MG63 (cell line): Measurements from ENCODE around the gene CHST2. TPM values are rescaled to one million over a fixed set of nuclear protein-coding genes. Genes with fewer than 3 reads are reported as not detected.
"Not testable (repeated sequence)": the region's sequence is repeated elsewhere in the genome, so short reads cannot be mapped to it uniquely, and the experiment has no call there.

ENCODE experiments used
- DNase-seq: peaks from one replicate; pipeline ENCODE4 v3.0.0-alpha.2; 2020
- H3K27me3 ChIP-seq: fragments of 250-450 bp; sonication (Bioruptor Pico); 2 replicates; pipeline ENCODE4 v1.5.1; 2020; ENCODE audit warnings: mild to moderate bottlenecking, moderate library complexity
- H3K36me3 ChIP-seq: fragments of 250-450 bp; sonication (Bioruptor Pico); 2 replicates; pipeline ENCODE4 v1.5.1; 2020; ENCODE audit warnings: mild to moderate bottlenecking, moderate library complexity
- H3K4me3 ChIP-seq: fragments of 250-450 bp; sonication (Bioruptor Pico); 2 replicates; pipeline ENCODE4 v1.5.1; 2020; ENCODE audit warnings: mild to moderate bottlenecking, moderate library complexity
- H3K9me3 ChIP-seq: fragments of 250-450 bp; sonication (Bioruptor Pico); 2 replicates; pipeline ENCODE4 v1.5.1; 2020; ENCODE audit warnings: mild to moderate bottlenecking, moderate library complexity
- total RNA-seq: library from RNA; depleted of rRNA; stranded (reverse); fragments of >200 nt; shearing (Covaris generic); gene quantifications from 2 replicates; pipeline ENCODE4 v1.2.3, GENCODE V29; 2014; ENCODE audit warnings: low replicate concordance

Gene CHST2
- total RNA-seq, 1 experiment from 2014 or later = 0.36 TPM

DNA sequence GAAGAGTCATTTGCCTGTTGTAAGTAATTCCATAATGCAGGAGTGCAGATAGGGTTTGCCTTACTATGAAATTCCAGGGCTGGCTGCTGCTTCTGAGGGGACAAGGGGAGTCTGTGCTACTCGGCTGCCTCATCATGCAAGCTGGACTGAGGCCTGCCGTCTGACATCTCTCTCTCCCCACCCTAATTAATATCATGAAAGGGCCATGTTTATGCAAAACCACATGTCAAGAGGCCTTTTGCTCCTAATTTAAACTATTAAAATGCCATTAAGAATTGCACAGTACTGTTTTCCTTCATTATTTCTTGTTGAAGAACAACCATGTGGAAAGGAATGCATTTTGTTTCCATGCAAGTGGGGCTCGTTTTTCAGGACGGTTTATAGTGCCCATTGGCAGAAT is 26.3 kb downstream of the CHST2 start:
- DNase-seq = no peak
- no peaks in the 10 kb centered on the region for H3K36me3 ChIP-seq
- no peak overlapping the region for H3K4me3 ChIP-seq
- H3K9me3 ChIP-seq = no peaks in the 10 kb centered on the region
- H3K27me3 ChIP-seq = no peaks in the 10 kb centered on the region

DNA sequence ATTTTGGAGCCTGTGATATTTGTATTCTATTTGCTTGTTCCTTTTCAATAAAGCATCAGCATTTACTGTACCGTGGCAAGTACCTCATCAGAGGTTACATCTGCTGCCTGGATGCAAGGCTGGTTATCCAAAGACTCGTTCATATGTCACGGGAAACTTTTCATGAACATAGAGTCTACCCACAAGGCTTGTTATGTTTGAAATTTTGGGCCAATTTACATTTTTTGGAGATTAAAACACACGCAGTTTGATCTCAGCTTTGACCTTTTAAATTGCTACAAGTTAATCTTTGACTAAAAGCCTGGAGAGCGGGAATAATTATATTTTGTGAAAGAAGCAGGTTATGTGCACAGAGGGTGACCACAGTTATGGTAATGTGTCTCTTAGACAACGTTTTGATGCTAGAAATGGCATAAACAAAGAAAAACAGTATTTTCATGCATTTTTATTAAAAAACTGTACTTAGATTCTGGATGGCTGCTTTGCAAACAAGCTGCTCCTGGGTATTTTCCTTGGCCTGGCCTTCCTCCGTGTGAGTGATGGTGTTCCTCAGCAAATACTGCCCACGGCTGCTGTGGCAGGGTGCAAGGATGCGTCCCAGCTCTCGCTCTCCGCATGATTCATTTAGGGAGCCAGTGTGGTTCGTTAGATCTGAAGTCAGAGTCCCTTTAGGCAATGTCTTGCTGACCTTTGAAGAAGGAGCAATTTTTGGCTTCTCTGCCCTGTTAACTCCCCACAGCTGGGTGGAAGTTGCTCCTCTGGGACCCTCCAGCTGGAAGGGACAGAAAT is 27.1 kb downstream of the CHST2 start:
- DNase-seq = no peak
- no peaks in the 10 kb centered on the region for H3K9me3 ChIP-seq
- no peak overlapping the region for H3K4me3 ChIP-seq
- no peaks in the 10 kb centered on the region for H3K27me3 ChIP-seq
- no peaks in the 10 kb centered on the region for H3K36me3 ChIP-seq

DNA sequence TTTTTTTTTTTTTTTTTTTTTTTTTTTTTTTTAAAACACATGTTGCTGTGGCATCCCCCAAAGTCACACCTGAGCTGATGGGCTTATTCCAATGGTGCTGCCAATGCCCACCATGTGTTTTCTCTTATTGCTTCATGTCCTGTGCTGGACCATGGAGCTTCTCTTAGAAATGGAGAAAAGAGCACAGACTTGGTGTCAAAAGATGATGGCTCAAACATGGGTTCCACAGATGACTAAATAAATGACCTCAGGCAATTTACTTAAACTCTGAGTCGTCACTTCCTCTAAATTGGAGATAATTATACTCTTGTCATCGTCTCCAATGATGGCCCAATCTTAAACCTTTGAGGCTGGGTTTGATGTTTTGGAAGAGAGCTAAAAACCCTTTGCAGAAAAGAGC is 28.1 kb downstream of the CHST2 start:
- DNase-seq = no peak
- H3K9me3 ChIP-seq = no peaks in the 10 kb centered on the region

DNA sequence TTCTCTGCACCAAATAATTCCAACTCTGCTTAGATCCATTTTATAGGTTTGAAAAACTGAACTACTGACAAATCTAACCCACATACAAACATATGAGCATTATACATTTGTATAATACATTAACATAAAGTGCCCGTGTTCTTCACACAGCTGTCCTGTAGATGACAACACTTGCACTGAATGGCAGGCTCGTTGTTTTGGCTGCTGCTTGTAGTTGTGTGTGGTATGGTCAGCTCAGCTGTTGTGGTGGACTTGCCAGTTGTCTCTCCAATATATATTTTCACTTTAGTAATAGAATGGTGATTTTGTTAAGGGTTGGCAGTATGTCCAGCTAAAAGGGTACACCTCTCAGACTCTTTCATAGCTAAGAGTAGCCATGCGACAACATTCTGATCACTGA is 30.5 kb downstream of the CHST2 start:
- Histone ChIP-seq H3K27me3 (no peaks in the 10 kb centered on the region), H3K4me3 (no peak overlapping the region), H3K36me3 (no peaks in the 10 kb centered on the region), H3K9me3 (no peaks in the 10 kb centered on the region)
- DNase-seq = no peak

More for the DNA sequence above, 28.1 kb downstream of the CHST2 start:
- no peaks in the 10 kb centered on the region for H3K36me3 ChIP-seq
- no peak overlapping the region for H3K4me3 ChIP-seq
- no peaks in the 10 kb centered on the region for H3K27me3 ChIP-seq

DNA sequence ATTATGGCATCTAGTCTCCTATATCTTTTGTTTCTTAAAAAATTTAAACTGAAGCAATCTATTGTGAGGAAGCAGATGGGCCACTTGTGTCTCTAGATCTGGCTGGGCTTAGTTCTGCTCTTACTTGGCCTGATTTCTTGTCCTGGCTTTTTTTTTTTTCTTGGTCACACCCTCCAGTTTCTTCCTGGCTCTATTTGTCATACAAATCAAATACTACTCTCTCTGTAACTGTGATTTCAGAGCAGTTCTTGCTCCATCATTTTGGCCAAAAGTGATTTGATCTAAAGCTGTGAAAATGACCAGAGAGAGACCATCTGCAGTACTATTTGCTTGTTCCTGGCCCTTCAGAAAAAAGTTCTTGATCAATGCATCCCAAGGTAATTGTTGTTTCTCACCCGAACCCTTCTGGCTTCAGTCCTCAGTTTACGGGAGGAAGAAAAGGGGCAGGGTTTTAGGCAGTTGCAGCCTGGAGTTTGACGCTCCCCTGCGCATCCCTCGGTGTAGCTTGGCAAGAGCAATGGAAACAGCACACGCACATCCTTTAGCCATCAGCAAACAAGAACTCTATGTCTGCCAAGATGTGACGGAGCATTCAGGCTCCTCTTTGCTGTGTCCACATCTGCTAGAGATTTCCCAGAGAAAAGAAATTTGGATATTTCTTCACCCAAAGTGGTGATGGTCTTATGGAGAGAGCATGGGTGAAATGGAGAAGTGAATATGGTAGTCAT is 31.6 kb downstream of the CHST2 start:
- no peaks in the 10 kb centered on the region for H3K36me3 ChIP-seq
- no peaks in the 10 kb centered on the region for H3K27me3 ChIP-seq
- no peak overlapping the region for H3K4me3 ChIP-seq
- DNase-seq = no peak
- H3K9me3 ChIP-seq = no peaks in the 10 kb centered on the region

DNA sequence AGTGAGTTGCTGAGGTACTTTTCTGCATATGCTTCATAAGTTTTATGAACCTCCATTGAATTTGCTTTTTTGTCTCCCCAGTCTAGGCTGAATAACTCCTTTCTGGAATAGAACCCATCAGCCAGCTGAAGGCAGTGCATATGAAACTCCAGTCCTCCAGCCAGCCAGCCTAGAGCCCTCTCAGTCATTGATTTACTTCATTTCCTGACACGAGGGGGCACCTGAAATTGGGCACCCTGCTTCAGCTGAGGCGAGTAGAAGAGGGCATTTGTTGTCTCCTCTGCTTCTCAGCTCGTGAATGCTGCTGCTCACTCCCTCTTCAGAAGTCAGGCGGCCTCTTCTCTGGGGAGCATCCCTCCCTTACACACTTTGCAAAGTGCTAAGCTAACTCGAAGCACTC is 32.5 kb downstream of the CHST2 start:
- Histone ChIP-seq H3K36me3 (no peaks in the 10 kb centered on the region), H3K4me3 (no peak overlapping the region), H3K27me3 (peaks cover 4% of the 10 kb centered on the region; the same call in 1 of the 2 replicates), H3K9me3 (no peaks in the 10 kb centered on the region)
- DNase-seq = no peak

DNA sequence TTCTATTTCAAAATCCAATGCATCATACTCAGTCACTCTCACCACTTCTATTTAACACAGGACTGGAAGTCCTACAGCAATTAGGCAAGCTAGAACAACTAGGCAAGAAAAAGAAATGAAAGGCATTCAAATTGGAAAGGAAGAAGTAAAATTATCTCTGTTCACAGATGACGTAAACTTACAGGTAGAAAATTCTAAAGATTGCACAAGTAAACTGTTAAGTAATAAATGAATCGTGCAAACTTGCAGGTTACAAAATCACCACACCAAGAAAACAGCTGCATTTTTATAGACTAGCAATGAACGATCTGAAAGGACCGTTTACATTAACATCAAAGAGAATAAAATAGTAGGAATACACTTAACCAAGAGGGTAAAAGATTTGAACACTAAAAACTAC is 36.2 kb downstream of the CHST2 start:
- Histone ChIP-seq H3K27me3 (peaks cover 6% of the 10 kb centered on the region; the same call in 1 of the 2 replicates), H3K36me3 (no peaks in the 10 kb centered on the region), H3K4me3 (no peak overlapping the region), H3K9me3 (no peaks in the 10 kb centered on the region)
- no peak for DNase-seq

DNA sequence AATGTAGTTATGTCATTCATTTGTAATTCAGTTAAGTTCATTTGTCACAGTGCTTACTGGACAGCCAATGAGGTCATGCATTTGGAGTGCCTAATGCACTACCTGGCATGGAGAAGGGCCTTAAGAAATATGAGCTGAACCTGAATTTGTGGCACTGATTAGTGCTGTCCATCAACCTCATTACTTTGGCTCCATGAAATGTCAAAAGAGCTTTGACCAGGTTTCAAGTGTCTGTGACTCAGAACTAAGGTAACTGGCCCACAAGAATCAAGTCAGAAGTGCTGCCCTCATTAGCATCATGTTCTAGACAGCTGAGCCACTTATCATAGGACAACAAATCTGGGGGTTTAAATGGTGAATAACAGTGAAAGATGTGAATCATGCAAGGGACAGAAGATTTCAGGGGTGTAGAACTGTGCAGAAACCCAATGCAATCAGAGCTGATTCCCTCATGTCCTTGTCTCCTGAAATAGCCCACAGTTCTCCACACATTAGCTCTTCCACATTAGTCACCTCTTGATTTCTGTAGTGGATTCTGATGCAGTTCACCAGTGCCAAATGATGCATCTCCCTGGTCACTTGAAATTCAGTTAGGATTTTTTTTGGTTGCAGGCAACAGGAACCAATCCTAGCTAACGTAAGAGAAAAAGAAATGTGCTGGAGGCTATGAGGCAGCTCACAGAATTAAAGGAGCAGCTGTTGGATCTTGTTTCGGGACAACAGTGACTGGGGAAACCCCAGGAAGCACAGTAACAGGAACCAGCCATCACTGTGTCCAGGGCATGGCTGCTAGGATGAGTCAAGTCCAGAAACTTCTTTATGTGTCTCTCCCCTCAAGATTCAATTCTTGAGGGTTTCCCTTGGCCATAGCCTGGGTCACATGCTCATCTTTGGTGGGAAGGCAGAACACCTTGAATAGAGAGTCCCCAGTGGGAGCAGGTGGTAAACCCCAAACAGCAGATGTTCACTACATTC is 38.7 kb downstream of the CHST2 start:
- Histone ChIP-seq H3K36me3 (no peaks in the 10 kb centered on the region), H3K4me3 (no peak overlapping the region), H3K27me3 (peaks cover 6% of the 10 kb centered on the region; the same call in 1 of the 2 replicates), H3K9me3 (no peaks in the 10 kb centered on the region)
- no peak for DNase-seq

DNA sequence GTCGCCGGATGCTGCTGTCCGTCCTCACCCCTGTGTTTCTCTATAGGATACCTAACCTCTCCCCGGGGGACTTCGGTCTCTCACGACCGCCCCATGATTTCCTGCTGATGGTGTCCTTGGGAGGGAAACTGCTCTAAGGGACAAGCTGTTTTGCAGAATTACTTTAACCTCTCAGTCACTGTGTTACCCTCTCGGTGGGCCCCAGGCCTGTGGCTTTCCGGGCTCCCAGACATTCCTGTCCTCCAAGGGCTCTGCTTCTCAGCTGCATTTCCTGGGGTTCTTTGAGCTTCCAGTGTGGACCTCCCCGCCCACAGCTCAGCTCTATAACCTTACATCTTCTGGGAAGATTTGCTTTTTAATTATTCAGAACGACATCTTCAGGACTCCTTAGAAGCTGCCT is 40.9 kb downstream of the CHST2 start:
- no peak for DNase-seq
- H3K4me3 ChIP-seq = no peak overlapping the region
- H3K36me3 ChIP-seq = no peaks in the 10 kb centered on the region
- H3K9me3 ChIP-seq = no peaks in the 10 kb centered on the region
- H3K27me3 ChIP-seq = peaks cover 6% of the 10 kb centered on the region; the same call in 1 of the 2 replicates

DNA sequence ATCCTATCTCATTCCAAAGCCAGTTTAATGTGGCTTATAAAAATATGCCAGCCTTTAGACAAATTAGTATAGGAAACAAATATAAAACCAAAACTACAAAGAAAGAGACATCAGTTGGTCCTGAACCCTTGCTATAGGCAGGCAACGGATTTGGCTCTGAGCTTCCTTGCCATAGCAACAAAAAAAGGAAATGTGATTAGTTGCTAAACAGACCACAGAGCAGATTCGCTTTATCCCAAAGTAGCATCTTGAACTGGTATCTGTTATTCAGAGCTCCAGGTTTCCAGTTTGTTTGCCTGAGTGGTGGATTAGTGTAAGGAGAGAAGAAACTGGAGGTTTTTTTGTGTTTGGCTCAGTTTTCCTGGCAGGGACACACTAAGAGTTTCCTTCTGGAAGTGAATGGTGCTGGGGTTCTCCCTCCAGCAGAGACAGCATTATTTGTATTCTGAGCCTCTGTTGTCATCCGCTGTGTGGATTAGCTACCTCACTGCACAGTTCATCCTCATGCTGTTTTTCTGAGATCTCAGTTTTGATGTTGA is 44.1 kb downstream of the CHST2 start:
- H3K36me3 ChIP-seq = no peaks in the 10 kb centered on the region
- DNase-seq = no peak
- no peaks in the 10 kb centered on the region for H3K9me3 ChIP-seq
- no peak overlapping the region for H3K4me3 ChIP-seq
- H3K27me3 ChIP-seq = 0 out of 2 replicates have a peak, but pooled peaks cover 3% of the 10 kb centered on the region

DNA sequence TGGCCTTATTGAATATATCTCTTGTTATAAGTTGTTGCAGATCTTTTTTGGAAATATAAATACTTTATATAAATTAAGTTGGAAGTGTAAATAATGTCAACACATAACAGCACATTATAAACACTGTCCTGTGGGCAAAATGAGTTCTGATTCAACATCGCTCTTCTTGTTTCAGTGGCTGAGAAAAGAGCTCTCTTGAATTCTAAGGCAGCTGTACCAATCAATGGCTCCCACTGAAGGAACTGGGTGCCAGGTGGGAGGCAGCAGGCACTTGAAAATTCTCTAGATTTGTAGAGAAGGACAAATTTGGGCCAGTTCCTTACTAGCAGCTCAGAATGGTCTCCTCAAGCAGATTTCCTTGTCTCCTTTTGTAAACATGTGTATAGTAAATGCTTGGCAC is 45.6 kb downstream of the CHST2 start:
- no peaks in the 10 kb centered on the region for H3K27me3 ChIP-seq
- no peaks in the 10 kb centered on the region for H3K36me3 ChIP-seq
- H3K9me3 ChIP-seq = no peaks in the 10 kb centered on the region
- no peak for DNase-seq
- no peak overlapping the region for H3K4me3 ChIP-seq

DNA sequence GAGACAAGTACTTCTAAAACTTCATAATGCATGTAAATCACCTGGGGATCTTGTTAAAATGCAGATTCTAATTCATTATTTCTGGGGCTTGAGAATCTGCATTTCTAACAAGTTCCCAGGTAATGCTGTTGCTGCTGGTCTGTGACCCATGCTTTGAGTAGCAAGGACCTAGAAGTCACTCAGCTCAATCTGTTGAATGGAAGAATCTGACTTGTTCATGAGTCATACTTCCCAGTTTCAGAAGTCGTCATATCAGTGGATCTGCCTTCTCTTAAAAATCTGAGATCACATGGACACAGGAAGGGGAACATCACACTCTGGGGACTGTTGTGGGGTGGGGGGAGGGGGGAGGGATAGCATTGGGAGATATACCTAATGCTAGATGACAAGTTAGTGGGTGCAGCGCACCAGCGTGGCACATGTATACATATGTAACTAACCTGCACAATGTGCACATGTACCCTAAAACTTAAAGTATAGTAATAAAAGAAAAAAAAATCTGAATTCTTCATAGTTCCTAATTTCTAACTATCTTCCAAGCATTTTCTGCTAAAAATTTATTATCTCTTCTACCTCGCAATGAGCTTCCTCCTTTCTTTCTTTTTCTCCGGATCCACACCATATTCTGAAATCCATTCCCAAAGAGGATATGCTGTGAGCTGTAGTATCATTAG is 46.2 kb downstream of the CHST2 start:
- not testable (repeated sequence) for H3K27me3 ChIP-seq, H3K9me3 ChIP-seq, H3K4me3 ChIP-seq, DNase-seq, H3K36me3 ChIP-seq

DNA sequence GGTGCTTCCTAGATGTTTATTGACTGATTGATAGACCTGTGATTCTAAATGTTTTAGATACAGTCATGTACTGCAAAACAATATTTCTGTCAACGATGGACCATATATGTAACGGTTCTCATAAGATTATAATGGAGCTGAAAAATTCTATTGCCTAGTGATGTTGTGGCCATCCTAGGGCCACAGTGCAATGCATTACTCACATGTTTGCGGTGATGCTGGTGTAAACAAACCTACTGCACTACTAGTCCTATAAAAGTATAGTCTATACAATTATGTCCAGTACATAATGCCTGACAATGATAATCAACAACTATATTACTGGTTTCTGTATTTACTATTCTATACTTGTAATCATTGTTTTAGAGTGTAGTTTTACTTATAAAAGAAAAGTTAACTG is 46.8 kb downstream of the CHST2 start:
- no peak for DNase-seq
- Histone ChIP-seq H3K4me3 (no peak overlapping the region), H3K9me3 (no peaks in the 10 kb centered on the region), H3K27me3 (no peaks in the 10 kb centered on the region), H3K36me3 (no peaks in the 10 kb centered on the region)

DNA sequence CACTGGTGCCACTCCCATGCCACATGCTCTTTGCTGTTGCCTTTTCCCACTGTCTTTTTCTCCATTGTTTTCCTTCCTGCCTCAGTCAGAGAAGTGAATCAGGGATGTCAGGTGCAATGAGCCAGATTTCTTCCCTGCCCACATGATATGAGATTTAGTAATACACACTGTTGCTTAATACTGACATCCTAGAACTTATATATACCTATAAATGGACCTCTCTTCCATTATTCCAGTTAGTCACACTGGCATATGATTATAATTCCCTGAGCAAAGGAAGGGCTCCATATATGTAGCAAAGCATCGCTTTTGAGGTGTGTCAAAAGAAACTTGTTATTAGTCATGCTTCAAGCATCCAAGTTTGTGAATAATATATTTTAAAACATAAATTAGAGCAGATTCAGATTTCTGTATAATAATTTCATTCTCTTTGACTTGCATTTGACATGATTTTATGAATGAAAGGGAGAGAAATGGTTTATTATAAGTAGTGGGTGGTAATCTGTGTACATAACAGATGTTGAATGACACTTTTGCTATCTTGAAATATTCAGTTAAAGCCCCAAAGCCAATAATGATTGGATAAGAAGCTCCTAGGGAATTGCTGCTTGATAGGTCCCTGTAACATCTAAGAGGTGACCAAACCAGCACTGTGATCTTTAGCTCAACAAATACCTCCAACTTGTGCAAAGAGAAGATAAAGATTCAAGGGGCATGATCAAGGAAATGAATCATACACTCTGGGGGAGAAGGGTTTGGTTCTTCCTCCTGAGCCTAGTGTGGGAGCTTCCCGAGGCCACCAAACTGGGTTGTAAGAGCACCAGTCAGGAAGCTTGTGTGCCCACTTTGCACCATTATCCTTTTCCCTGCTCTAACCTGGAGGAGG is 48.6 kb downstream of the CHST2 start:
- no peak for DNase-seq
- no peak overlapping the region for H3K4me3 ChIP-seq
- H3K36me3 ChIP-seq = no peaks in the 10 kb centered on the region
- no peaks in the 10 kb centered on the region for H3K27me3 ChIP-seq
- peaks cover 7% of the 10 kb centered on the region for H3K9me3 ChIP-seq

DNA sequence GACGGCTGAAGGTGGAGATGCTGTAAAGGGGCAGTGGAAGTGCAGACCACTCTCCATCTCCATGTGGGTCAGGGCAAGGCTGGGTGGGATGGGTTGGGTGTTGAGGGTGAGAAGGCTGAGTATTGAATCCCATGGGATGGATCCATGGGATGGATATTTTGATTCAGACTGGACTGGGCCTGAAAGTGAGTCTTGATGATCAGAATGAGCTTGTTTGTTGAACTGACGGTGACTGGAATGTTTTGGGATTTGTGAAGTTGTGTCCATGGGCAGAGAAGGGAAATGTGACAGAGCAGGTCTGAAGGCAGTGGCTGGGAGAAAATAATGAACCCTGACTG is 49.3 kb downstream of the CHST2 start:
- DNase-seq = no peak
- H3K9me3 ChIP-seq = peaks cover 9% of the 10 kb centered on the region
- no peaks in the 10 kb centered on the region for H3K27me3 ChIP-seq
- no peak overlapping the region for H3K4me3 ChIP-seq
- no peaks in the 10 kb centered on the region for H3K36me3 ChIP-seq
